GM18508 (cell line): ENCODE data around the gene LMO7.
A peak's percentile ranks its signal among the peaks of the same experiment; 100 is the strongest.

Source experiments
- ATAC-seq: cut with Tn5 transposase; IDR thresholded peaks from one replicate; pipeline ENCODE4 v1.9.1; 2021; ENCODE audit warnings: moderate number of reproducible peaks; ENCODE audit not compliant: insufficient read depth, unreplicated experiment

The LMO7 gene

DNA sequence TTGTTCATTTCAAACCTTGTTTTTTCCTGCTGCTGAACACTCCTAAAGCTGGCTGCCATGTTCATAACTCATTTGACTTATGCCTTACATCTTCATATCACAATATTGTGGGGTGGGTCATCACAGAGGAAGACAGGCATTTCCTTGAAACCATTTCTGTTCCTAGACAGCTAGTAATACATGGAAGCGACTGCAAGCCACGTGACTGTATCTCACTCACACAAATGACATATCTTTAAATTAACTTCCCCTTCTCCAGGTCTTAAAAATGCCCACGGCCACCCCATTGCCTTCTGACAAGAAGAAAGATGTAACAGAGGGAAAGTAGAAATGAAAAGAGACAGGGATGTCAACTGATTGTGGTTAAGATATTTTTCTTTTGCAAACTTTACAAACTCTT lies 236.8 kb downstream of the LMO7 start:
- ATAC-seq, result no peak

GRCh38 chr13:75873494-75873893 lies 237.4 kb downstream of the LMO7 start:
- no peak for ATAC-seq

DNA sequence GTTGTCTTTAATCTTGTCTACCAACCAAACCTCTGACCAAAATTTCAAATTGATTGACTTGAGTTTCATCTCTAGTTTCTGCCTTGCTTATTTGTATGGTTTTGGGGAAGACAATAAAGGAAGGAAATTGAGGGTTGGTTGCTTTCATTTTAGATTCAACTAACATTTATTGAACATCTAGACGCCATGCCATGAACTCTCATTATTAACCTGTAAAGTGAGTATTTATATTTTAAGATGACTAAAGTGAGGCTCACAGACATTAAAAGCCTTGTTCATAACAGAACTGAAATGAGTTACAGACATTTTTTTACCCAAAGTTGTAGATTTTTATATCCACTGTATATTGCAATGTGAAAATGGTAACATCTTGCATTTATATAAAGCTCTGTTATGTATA lies 239.3 kb downstream of the LMO7 start:
- no peak for ATAC-seq

- peak; percentile 81 for ATAC-seq
Observed at GRCh38 chr13:75876142-75877050, 240.3 kb downstream of the LMO7 start.

GRCh38 chr13:75877071-75877470 lies 240.9 kb downstream of the LMO7 start:
- ATAC-seq, result no peak

DNA sequence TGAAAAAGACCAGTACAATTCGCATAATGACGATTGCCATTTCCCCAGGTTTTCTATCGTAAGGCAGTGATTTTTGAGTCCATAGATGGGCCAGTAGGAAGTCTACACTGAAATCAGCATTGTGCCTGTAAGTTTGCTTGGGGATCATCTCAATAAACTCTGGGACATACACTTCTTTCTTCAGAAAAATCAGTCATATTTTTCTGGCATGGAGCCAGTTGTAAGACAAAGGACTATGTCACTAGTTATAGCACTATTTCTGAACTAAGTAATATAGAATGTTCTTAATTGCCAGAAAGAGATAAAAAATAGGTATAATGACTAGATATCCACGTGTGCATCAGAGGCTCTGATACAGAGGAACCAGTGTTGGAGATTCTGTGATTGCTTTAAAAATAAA lies 243.5 kb downstream of the LMO7 start:
- ATAC-seq, result no peak

DNA sequence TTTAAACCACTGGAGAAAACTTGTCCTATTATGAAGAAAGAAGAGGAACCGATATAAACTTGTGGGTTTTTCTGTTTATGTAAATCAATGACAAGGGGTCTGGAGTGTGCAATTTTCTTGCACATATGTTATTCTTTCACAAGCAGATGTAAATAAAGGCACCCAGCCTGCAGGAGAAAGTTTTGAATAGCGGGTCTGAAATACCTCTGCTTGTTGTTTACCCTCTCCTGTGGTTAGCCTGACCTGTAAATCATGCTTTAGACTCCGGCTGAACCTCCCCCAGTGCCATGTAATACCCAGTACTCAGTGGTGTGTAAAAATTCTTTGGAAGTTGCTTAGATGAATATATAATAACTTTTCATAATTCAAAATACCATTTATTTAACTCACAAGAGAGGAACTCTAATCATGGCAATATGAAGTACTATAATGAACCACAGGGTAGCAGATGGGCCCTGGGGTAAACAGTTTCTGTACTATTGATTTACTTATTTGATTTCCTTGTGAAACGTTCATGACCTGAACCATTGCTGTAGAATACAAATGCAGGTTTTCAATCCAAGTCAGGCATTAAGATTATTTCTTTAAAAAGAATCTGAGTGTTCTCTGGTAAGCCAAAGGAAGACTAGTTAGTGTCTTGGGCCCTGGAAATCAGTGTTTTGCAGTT lies 245.1 kb downstream of the LMO7 start:
- no peak for ATAC-seq

- ATAC-seq, result no peak
Observed at GRCh38 chr13:75882261-75882660, 246.1 kb downstream of the LMO7 start.

- no peak for ATAC-seq
Observed at GRCh38 chr13:75889427-75889826, 253.3 kb downstream of the LMO7 start.

DNA sequence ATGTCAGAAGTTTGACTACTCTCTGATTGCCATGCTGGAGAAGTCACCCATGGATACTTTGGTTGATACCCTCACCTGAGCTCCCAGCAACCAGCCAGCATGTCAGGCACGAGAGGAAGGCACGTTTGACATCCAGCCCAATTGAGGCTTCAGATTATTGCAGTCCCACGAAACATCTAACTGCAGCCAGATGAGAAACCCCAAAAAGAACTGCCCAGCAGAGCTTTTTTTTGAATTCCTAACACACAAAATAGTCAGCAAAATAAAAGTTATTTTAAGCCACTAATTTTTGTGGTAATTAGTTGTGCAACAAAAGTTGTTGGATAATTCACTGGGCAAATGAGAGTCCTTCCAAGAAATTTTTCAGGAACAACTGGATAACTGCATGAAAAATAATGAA lies 259.0 kb downstream of the LMO7 start:
- no peak for ATAC-seq

DNA sequence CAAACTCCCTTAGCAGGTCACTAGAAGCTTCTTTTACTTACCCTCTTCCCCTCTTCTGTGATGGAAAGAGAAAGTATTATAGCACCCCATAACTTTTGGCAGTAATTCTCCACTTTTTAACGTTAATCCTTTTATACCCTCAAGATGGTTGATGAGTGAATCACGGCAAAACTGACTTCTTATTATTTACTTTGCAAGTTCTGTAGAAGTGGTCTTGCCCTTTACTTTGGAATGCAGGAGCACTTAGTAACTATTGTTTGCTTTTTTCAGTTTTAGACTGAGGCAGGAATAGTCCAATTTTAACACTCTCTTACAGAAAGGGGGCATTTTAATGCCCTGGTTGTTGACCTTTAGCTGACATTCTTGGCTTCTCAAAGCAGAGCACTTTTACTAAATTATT lies 260.1 kb downstream of the LMO7 start:
- ATAC-seq, result no peak

GRCh38 chr13:75897386-75897785 lies 261.3 kb downstream of the LMO7 start:
- no peak for ATAC-seq

DNA sequence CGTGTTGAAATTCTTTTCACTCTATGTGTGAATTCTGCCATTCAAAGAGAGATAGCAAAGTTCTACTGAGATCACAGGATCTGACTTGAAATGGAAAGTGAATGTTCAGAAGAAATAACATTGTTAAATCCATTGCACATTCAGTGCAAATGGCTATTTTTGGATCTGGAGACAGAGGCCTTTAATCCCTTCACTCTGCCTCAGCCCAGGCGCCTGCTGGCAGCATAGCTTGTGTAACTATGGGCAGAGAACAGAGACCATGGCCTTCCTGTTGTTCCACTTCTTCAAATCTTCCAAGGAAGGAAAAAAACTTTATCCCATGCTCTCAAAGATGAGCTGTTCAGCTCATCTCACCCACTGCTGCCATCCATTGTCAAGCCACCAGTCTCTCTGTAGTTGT lies 265.4 kb downstream of the LMO7 start:
- no peak for ATAC-seq

- ATAC-seq, result no peak
Observed at GRCh38 chr13:75902166-75903104, 266.3 kb downstream of the LMO7 start.

DNA sequence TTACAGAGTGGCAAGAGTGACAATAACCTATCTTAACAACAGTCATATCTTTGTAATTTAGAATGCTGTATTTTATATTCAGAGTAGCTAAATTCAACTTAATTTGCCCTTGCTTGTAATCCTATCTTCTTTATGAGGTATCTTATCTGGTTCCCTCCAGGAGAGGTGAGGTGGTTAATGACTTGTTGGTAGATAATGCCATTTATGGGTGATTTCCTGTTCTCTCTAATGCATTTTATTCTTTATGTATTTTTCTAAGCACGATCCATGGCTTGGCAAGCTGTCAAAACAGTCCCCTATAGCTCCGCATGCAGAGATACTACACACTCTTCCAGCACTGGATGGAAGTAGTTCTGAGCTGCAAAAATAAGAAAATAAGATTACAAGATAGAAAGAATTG lies 267.9 kb downstream of the LMO7 start:
- ATAC-seq, result no peak

GRCh38 chr13:75906315-75906714 lies 270.2 kb downstream of the LMO7 start:
- no peak for ATAC-seq

GRCh38 chr13:75907044-75907443 lies 270.9 kb downstream of the LMO7 start:
- no peak for ATAC-seq

- ATAC-seq, result no peak
Observed at GRCh38 chr13:75908141-75908540, 272.0 kb downstream of the LMO7 start.
